HCT116 (cell line): ENCODE data around the gene HMCN2. TPM values are rescaled to one million over a fixed set of nuclear protein-coding genes. Genes with fewer than 3 reads are reported as not detected.

ENCODE experiments used
- ATAC-seq: fragments of 200-7000 bp; cut with Tn5 transposase; 2 replicates; pipeline ENCODE4 v1.9.1; 2020; ENCODE audit warnings: mild to moderate bottlenecking, moderate library complexity
- BruUV-seq: library from RNA; stranded (reverse); fragments of 400-500 nt; replicated peaks from 2 replicates; lab custom pipeline; 2021; lab: Mats Ljungman, UMichigan
- CTCF ChIA-PET: fragments of 300-600 bp; sonication (Branson Sonifier 250); formaldehyde crosslinking; loops from one replicate; lab custom pipeline; 2021; ENCODE audit warnings: antibody characterized with exemption; lab: Charles Lee
- POLR2A ChIA-PET: fragments of 300-600, 350-600 bp; sonication (Branson Sonifier 250); formaldehyde crosslinking; loops from one replicate; lab custom pipeline; 2021; ENCODE audit warnings: antibody characterized with exemption; lab: Charles Lee
- RAD21 ChIA-PET, 2 experiments: fragments of 300-600 bp; sonication (Branson Sonifier 250); formaldehyde crosslinking; loops; one replicate each; lab custom pipeline; 2023; ENCODE audit warnings: low total read pairs in 2 of 2; ENCODE audit not compliant: uncharacterized antibody in 2 of 2, unreplicated experiment in 2 of 2, low non-redundant PET in 1 of 2; lab: Charles Lee
- DNase-seq: peaks from one replicate; pipeline ENCODE4 v3.0.0-alpha.2; 2010; ENCODE audit warnings: low read depth, low spot score
- H2AFZ ChIP-seq: fragments of 200-600 bp; shearing (Covaris generic), sonication (generic); 2 replicates; pipeline ENCODE4 v1.6.1; 2017; ENCODE audit warnings: low read depth, mixed run types, mixed read lengths, antibody characterized with exemption, low read length; ENCODE audit not compliant: poor library complexity, severe bottlenecking
- H3K27ac ChIP-seq: 2 replicates; pipeline ENCODE4 v1.5.1; 2012; ENCODE audit warnings: low read depth, low read length
- H3K27me3 ChIP-seq: fragments of 200-600 bp; sonication (generic); 2 replicates; pipeline ENCODE4 v1.6.1; 2016; ENCODE audit warnings: mixed run types, low read length, mixed read lengths; ENCODE audit not compliant: insufficient read depth
- H3K36me3 ChIP-seq, 2 experiments: fragments of 200-500 bp in 1 of 2; fragments of 200-600 bp in 1 of 2; sonication (Bioruptor generic) in 1 of 2; sonication (generic) in 1 of 2; 2 replicates each; pipeline versions ENCODE4 v1.5.1 to v1.6.1; 2014 to 2016; ENCODE audit warnings: low read length in 2 of 2, inconsistent platforms in 1 of 2, mixed read lengths in 1 of 2, mixed run types in 1 of 2; ENCODE audit not compliant: insufficient read depth in 2 of 2, control insufficient read depth in 1 of 2
- H3K4me1 ChIP-seq, 2 experiments: fragments of 200-600 bp in 1 of 2; sonication (generic) in 1 of 2; 2 replicates each; pipeline versions ENCODE4 v1.5.1 to v1.6.1; 2012 to 2017; ENCODE audit warnings: low read length in 2 of 2, inconsistent platforms in 1 of 2, mild to moderate bottlenecking in 1 of 2, mixed read lengths in 1 of 2, mixed run types in 1 of 2, moderate library complexity in 1 of 2; ENCODE audit not compliant: insufficient read depth in 2 of 2, control insufficient read depth in 1 of 2
- H3K4me2 ChIP-seq: fragments of 200-600 bp; sonication (generic); 2 replicates; pipeline ENCODE4 v1.6.1; 2017; ENCODE audit warnings: mixed run types, low read length, mixed read lengths
- H3K4me3 ChIP-seq, 2 experiments: fragments of 200-600 bp in 1 of 2; sonication (generic) in 1 of 2; replicated peaks in 1 of 2; 2 replicates each; pipeline ENCODE4 v1.5.1; 2011 to 2016; ENCODE audit warnings: low read length in 2 of 2, control low read depth in 1 of 2, low read depth in 1 of 2, mild to moderate bottlenecking in 1 of 2, mixed read lengths in 1 of 2, mixed run types in 1 of 2
- H3K79me2 ChIP-seq: fragments of 200-600 bp; sonication (generic); 2 replicates; pipeline ENCODE4 v1.6.1; 2017; ENCODE audit warnings: mild to moderate bottlenecking, mixed run types, low read length, moderate library complexity, mixed read lengths; ENCODE audit not compliant: insufficient read depth
- H3K9ac ChIP-seq: fragments of 200-600 bp; sonication (generic); 2 replicates; pipeline ENCODE4 v1.6.1; 2016; ENCODE audit warnings: low read length, mixed read lengths
- H3K9me2 ChIP-seq: fragments of 200-600 bp; sonication (generic), shearing (Covaris generic); 2 replicates; pipeline ENCODE4 v1.6.1; 2017; ENCODE audit warnings: mixed run types, mild to moderate bottlenecking, moderate library complexity; ENCODE audit not compliant: insufficient read depth
- H3K9me3 ChIP-seq, 2 experiments: fragments of 200-500 bp in 1 of 2; fragments of 200-600 bp in 1 of 2; sonication (Bioruptor generic) in 1 of 2; sonication (generic) in 1 of 2; 2 replicates each; pipeline ENCODE4 v1.6.1; 2014 to 2017; ENCODE audit warnings: low read length in 2 of 2, mixed read lengths in 2 of 2, inconsistent platforms in 1 of 2, low read depth in 1 of 2, mild to moderate bottlenecking in 1 of 2, mixed run types in 1 of 2, moderate library complexity in 1 of 2; ENCODE audit not compliant: control insufficient read depth in 1 of 2, insufficient read depth in 1 of 2
- H4K20me1 ChIP-seq: fragments of 200-600 bp; sonication (generic), shearing (Covaris generic); 2 replicates; pipeline ENCODE4 v1.6.1; 2017; ENCODE audit warnings: mixed run types, mild to moderate bottlenecking, moderate library complexity; ENCODE audit not compliant: insufficient read depth
- FOSL1 ChIP-seq: IDR thresholded peaks from 2 replicates; pipeline ENCODE4 v1.6.1; 2012; ENCODE audit warnings: low read depth
- RAD21 ChIP-seq: IDR thresholded peaks from 2 replicates; pipeline ENCODE4 v1.6.1; 2012; ENCODE audit warnings: low read depth, mild to moderate bottlenecking
- ZFX ChIP-seq: fragments of 450-650 bp; IDR thresholded peaks from 2 replicates; pipeline ENCODE4 v1.6.1; 2017
- intact Hi-C: fragments of 100-400 bp; cut with micrococcal nuclease; formaldehyde crosslinking; loops from 2 replicates; pipeline ENCODE4 v1.10.0; 2022
- total RNA-seq: library from RNA; stranded (reverse); gene quantifications from one replicate; pipeline ENCODE4 v1.2.1, GENCODE V29; 2021; ENCODE audit not compliant: unreplicated experiment
- TF ChIP-seq, protein P1 (sequence below), 3 experiments: fragments of 200-600 bp in 1 of 3; sonication (generic) in 1 of 3; IDR thresholded peaks in 2 of 3; conservative IDR thresholded peaks in 1 of 3; 2 replicates each; pipeline ENCODE4 v1.5.1; 2012 to 2017; ENCODE audit warnings: low read depth in 2 of 3, low read length in 2 of 3, antibody characterized with exemption in 1 of 3, borderline replicate concordance in 1 of 3, control low read depth in 1 of 3, mild to moderate bottlenecking in 1 of 3, mixed read lengths in 1 of 3, mixed run types in 1 of 3, moderate library complexity in 1 of 3; ENCODE audit not compliant: insufficient read depth in 1 of 3

HMCN2 gene
- total RNA-seq, 1 experiment from 2014 or later, result 0.22 TPM

DNA sequence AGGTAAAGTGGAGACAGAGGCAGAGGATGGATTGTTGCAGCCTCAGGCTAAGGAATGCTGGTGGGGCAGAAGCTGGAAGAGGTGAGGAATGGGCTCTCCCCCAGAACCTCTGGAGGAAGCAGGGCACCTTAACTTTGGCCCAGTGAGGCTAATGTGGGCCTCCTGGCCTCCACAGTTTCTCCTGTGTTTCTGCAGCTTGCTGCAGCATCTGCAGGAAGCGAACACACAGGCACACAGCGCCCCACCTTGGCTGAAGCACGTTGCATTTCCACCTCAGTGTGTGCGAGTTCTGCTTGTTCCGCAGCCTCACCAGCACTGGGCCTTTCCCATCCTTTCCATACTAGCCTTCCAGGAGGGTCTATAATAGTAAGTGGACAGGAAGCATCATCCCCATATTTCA, 152.0 kb downstream of the HMCN2 start:
- Histone ChIP-seq H3K9me2 (no peaks in the 10 kb centered on the region), H3K9me3 (no peaks in the 10 kb centered on the region), H4K20me1 (no peaks in the 10 kb centered on the region), H3K27me3 (no peaks in the 10 kb centered on the region), H3K36me3 (no peaks in the 10 kb centered on the region), H3K4me3 (no peak overlapping the region), H3K27ac (no peak overlapping the region), H3K79me2 (no peaks in the 10 kb centered on the region), H2AFZ (no peak overlapping the region), H3K4me2 (no peak overlapping the region), H3K4me1 (no peaks in the 10 kb centered on the region), H3K9ac (no peak overlapping the region)
- ChIA-PET POLR2A (interaction anchor here (0.7 kb wide), 1 partner anchor 19 kb away, joined by 3 read pairs; no protein-coding TSS in a partner anchor), CTCF (no interaction called here), RAD21 (no interaction called here)
- DNase-seq (no peak), ATAC-seq (peak; percentile 67)
- BruUV-seq, result no TSS peak
- TF ChIP-seq, protein P1, sequence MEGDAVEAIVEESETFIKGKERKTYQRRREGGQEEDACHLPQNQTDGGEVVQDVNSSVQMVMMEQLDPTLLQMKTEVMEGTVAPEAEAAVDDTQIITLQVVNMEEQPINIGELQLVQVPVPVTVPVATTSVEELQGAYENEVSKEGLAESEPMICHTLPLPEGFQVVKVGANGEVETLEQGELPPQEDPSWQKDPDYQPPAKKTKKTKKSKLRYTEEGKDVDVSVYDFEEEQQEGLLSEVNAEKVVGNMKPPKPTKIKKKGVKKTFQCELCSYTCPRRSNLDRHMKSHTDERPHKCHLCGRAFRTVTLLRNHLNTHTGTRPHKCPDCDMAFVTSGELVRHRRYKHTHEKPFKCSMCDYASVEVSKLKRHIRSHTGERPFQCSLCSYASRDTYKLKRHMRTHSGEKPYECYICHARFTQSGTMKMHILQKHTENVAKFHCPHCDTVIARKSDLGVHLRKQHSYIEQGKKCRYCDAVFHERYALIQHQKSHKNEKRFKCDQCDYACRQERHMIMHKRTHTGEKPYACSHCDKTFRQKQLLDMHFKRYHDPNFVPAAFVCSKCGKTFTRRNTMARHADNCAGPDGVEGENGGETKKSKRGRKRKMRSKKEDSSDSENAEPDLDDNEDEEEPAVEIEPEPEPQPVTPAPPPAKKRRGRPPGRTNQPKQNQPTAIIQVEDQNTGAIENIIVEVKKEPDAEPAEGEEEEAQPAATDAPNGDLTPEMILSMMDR (IDR thresholded peaks at IDR 0.05 in 2 of 3, conservative IDR thresholded peaks at IDR 0.05 in 1 of 3; ENCODE audit: borderline replicate concordance in 1 of 3, insufficient read depth in 1 of 3, low read depth in 2 of 3, low read length in 2 of 3), result peak in 2 of 3 experiments; percentile 11 to 35; a peak in 2 of 6 replicates
- TF ChIP-seq FOSL1 (no peak), RAD21 (peak; percentile 55)
- intact Hi-C loops, result no loop called here

DNA sequence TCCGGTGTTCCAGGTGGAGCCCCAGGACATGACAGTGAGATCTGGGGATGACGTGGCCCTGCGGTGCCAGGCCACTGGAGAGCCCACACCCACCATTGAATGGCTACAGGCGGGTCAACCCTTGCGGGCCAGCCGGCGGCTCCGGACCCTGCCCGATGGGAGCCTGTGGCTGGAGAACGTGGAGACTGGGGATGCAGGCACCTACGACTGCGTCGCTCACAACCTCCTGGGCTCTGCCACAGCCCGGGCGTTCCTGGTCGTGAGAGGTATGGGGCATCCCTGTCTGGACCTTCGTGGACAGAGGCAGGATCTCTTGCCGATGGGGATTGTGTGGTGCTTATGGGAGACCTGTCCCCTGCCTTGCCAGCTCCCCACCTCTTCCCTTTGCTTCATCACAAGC, 153.2 kb downstream of the HMCN2 start:
- ChIA-PET RAD21 (no interaction called here), CTCF (no interaction called here), POLR2A (no interaction called here)
- ATAC-seq (no peak), DNase-seq (no peak)
- Histone ChIP-seq H2AFZ (no peak overlapping the region), H3K27ac (no peak overlapping the region), H3K9me3 (no peaks in the 10 kb centered on the region), H3K4me3 (no peak overlapping the region), H3K4me2 (no peak overlapping the region), H3K9me2 (no peaks in the 10 kb centered on the region), H3K9ac (no peak overlapping the region), H3K27me3 (no peaks in the 10 kb centered on the region), H4K20me1 (no peaks in the 10 kb centered on the region), H3K4me1 (no peaks in the 10 kb centered on the region), H3K36me3 (no peaks in the 10 kb centered on the region), H3K79me2 (no peaks in the 10 kb centered on the region)
- BruUV-seq, result no TSS peak
- intact Hi-C loops, result no loop called here
- no peak for TF ChIP-seq ZFX
